Measurements from ENCODE around the gene LRRC4C.

The LRRC4C gene

DNA sequence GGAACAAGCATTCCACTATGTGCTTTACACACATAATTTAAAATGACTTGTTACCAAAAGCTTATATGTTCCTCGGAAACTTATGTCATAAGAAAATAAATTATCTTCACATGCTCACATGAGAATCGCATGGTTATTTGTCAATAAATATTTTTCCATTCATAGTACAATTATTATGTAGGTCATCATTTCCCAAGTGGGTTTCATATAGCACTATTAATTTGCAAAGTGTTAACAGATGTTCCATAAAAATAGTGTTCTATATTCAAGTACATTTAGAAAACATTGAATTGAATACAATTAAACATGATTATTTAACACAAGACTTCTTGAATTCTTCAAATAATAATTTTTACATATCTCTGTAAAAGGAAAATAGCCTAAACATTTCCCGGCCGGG is 23.9 kb downstream of the LRRC4C start:
- no peak for DNase-seq
- intact Hi-C loops (cut with DNase I), result no loop called here

GRCh38 chr11:41431784-41432183 is 27.7 kb downstream of the LRRC4C start:
- intact Hi-C loops (cut with DNase I), result no loop called here
- peak in 1 of 42 donors; percentile 30 for DNase-seq

DNA sequence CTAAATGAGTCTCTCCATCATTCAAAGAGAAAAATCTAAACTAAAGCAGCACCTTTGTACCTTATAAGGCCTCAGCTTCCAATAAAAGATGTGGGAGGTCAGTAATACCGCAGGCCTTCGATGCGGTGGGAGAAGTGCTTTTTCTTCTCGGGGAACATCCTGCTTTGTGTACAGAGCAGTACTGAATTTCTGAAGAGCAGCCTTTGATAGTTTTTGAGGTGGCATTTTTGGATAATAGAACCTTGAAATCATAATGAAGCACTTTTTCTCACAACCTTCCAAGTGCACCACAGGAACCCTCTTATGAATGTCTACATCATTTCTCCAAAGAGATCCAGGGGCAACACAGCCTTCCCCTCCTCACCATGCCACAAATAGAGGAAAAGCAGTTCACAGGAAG is 39.6 kb downstream of the LRRC4C start:
- intact Hi-C loops (cut with DNase I), result no loop called here
- no peak for DNase-seq

GRCh38 chr11:41414771-41415440 is 44.5 kb downstream of the LRRC4C start:
- DNase-seq, result no peak
- intact Hi-C loops (cut with DNase I), result no loop called here

- DNase-seq, result no peak
- intact Hi-C loops (cut with DNase I), result no loop called here
Observed at GRCh38 chr11:41413843-41414242, 45.6 kb downstream of the LRRC4C start.

GRCh38 chr11:41405812-41406211 is 53.6 kb downstream of the LRRC4C start:
- intact Hi-C loops (cut with DNase I), result no loop called here
- no peak for DNase-seq

- DNase-seq, result no peak
- intact Hi-C loops (cut with DNase I), result no loop called here
Observed at GRCh38 chr11:41404109-41404508, 55.3 kb downstream of the LRRC4C start.

GRCh38 chr11:41403458-41403857 is 56.0 kb downstream of the LRRC4C start:
- DNase-seq, result no peak
- intact Hi-C loops (cut with DNase I), result no loop called here

DNA sequence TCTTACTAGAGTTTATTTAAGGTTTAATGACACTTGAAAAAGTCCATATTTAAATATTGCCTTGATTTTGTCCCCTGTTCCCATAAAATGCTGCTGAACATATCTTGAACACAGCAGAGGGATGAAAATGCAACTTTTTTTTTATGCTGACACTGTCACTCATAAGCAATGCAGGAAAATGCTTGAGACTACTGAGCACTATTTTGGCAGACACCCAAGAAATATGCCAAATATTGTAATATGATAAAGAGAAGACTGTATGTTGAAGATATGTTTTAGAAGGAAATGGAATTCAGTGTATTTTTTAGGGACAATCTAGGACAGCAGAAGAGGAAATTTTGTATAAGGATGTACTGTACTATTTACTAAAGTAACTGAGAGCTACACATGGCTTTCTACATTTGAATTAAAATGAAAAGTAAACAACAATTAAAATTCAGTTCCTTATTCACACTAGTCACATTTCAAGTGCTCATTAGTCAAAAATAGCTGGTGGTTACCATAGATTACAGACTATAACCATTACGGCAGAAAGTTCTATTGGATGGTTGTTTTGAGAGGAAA is 58.6 kb downstream of the LRRC4C start:
- intact Hi-C loops (cut with DNase I), result no loop called here
- DNase-seq, result no peak

GRCh38 chr11:41400124-41400523 is 59.3 kb downstream of the LRRC4C start:
- no peak for DNase-seq
- intact Hi-C loops (cut with DNase I), result no loop called here

DNA sequence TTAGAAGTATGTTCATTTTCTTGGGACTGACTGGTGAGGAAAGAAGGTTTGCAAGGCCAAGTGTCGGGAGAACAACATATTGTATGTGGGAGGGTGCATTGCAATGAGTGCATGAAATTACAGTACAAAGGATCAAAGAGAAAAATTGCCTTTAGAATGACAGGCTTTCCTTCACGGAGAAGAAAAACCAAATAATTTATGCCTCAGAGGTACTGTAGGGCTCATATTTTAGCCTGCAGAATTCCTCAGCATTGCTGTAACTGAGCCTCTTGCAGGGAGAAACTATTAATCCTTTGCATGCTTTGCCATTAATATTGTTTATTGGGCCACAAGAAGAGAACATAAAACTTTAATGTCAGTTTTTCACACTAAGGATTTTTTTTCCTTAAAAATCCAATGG is 60.1 kb downstream of the LRRC4C start:
- intact Hi-C loops (cut with DNase I), result no loop called here

DNA sequence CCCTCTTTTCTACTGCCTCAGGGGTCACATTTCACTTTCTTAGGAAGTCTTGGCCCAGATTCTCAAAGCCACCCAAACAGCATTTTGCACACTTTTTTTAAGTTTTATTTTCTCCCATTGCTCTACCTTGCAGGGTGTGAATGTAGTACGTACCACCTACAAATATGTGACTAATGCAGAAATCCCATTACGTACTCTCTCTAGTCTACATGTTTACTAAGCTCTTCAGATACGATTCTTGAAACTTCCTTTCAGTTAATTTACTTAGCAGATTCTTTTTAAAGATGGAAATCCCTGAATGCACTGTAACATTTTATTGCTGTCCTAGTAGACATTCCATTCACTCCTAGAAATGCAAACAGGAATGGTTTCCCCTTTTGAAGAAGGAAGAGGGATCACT is 61.3 kb downstream of the LRRC4C start:
- intact Hi-C loops (cut with DNase I), result no loop called here

More for the DNA sequence above, 60.1 kb downstream of the LRRC4C start:
- DNase-seq, result no peak

GRCh38 chr11:41394521-41395195 is 64.8 kb downstream of the LRRC4C start:
- no peak for DNase-seq
- intact Hi-C loops (cut with DNase I), result no loop called here

More for the DNA sequence above, 61.3 kb downstream of the LRRC4C start:
- no peak for DNase-seq

DNA sequence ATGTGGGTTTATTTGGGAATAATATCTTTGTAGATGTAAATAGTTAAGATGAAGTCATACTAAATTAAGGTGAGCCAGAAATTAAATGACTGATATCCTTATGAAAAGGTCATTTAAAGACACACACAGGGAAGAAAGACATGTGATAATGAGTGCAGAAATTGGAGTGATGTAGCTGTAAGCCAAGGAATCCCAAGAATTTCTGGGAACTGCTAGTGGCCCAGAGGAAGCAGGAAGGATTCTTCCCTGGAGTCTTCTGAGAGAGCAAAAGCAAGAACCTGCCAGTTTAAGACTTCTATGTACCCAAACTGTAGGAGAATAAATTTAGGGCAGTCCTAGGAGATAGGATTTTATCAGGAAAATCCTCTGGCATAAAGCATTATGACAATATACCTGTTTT is 66.9 kb downstream of the LRRC4C start:
- no peak for DNase-seq
- intact Hi-C loops (cut with DNase I), result no loop called here

DNA sequence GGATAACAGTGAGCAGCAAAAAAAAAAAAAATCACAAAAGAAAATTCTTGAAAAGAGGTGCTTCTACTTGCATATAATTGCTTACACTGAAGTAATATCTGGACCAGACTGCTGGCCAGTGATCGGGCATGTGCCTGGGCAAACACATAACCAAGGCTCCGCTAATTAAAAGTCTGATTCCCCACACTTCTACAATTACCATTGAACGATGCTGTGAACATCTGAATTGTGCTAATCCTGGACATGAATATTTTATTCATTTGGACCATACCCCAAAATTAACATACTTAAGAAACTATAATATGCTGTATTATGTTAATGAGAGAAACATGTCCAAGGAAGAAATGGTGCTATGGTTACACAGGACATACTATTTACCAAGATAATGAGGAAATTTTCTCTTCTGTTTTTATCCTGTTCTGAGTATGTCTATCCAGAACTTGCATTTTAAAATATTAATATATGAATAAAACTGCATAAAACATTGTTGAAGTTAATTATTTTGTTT is 69.8 kb downstream of the LRRC4C start:
- DNase-seq, result no peak
- intact Hi-C loops (cut with DNase I), result no loop called here

DNA sequence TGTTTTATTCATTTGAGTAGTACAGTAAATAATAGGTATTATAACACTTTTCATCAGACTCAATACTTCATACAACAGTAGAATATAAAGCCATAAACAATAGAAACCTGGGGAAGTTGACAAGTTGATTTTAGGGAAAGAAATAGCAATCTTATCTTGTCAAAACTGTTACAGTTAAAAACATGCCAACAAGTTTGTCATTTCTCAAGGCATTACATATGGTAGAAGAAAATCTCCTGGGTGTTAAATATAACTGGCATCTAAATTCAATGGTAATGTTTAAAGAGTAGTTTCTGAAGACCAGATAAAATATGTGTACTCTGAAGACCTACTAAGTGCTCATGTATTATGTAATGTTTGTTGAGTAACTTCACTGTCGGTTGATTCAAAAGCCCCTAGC is 75.1 kb downstream of the LRRC4C start:
- intact Hi-C loops (cut with DNase I), result no loop called here

GRCh38 chr11:41383768-41384167 is 75.7 kb downstream of the LRRC4C start:
- intact Hi-C loops (cut with DNase I), result no loop called here

More for the DNA sequence above, 75.1 kb downstream of the LRRC4C start:
- DNase-seq, result no peak

GRCh38 chr11:41382927-41383326 is 76.5 kb downstream of the LRRC4C start:
- no peak for DNase-seq
- intact Hi-C loops (cut with DNase I), result no loop called here

More at GRCh38 chr11:41383768-41384167, 75.7 kb downstream of the LRRC4C start:
- DNase-seq, result no peak

DNA sequence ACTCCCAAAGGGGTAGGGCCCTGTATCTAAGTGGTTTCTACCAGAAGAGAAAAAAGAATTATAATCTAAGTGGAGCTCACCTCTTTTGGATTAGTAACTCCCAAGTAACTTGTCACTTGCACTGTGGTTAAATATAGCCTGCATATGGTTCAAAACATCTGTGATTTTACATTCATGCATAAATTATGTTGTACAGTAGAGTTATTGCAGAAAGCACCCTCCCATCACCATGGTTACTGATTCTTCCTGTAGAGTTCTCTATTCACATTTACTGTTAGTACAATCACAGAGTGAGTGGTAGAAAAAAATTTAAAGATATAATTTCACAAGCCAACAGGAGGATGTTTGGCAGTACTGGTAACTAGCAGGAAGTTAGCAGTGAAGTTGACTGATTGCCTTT is 80.4 kb downstream of the LRRC4C start:
- intact Hi-C loops (cut with DNase I), result no loop called here
- DNase-seq, result peak in 8 of 42 donors; percentile 5 to 64 (median 32)

DNA sequence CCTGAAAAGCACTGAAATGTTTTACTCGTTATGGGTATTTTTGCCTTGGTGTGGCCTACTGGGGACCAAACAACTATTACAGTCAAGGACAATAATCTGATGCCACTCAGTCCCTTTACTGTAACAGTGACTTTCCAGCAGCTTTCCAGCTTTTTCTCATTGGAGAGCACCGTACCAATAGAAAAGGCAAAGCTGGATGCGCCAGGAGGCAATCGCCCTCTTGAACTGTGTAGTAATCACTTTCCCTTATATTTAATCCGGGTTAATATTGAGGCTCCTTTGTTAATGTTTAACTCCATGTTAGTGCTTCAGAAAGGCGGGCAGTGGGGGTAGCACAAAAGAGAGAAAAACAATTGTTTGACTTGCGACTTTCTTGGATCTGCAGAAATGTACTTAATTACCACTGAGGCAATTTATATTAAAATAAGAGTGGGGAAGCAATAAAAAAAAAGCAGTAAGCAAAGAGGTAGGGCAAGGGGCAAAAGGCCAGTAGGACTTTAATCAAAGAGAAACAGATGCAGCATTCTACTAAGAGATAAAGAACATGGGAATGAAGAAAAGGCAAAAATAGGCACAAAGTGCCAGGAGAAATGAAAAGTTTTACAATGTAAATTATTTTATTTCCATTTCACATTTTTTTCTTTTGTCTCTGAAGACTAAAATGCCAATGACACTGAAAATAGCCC is 81.6 kb downstream of the LRRC4C start:
- DNase-seq, result no peak
- intact Hi-C loops (cut with DNase I), result no loop called here

All from head of caudate nucleus (tissue), 42 donors.